NCI-H2107 (cell line): ENCODE data around the gene RARRES1.

Source experiments
- DNase-seq: peaks from one replicate; lab custom pipeline; 2025; lab: John Stamatoyannopoulos, UW

Gene RARRES1

GRCh38 chr3:158765518-158766205 is 33.4 kb upstream of the RARRES1 start:
- no peak for DNase-seq

GRCh38 chr3:158763421-158763820 is 31.2 kb upstream of the RARRES1 start:
- no peak for DNase-seq

- no peak for DNase-seq
These were observed 30.4 kb upstream of the RARRES1 start for GRCh38 chr3:158762701-158763100.

DNA sequence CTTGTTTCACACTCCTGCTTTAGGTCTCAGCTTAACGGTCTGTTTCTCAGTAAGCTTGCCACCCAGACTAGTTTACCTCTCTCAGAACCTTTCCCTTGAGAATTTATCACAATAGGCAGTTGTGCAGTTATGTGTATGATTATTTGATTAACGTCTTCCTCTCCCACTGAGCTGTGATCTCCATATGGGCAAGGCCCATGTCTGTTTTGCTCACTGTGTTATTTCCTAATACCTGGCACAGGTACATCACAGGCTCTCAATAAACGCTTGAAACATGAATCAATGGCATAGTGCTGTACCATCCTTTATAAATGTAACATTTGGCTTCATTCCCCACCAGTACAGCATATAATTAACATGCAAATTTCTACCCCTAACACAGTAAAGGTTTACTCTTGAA is 29.1 kb upstream of the RARRES1 start:
- no peak for DNase-seq

DNA sequence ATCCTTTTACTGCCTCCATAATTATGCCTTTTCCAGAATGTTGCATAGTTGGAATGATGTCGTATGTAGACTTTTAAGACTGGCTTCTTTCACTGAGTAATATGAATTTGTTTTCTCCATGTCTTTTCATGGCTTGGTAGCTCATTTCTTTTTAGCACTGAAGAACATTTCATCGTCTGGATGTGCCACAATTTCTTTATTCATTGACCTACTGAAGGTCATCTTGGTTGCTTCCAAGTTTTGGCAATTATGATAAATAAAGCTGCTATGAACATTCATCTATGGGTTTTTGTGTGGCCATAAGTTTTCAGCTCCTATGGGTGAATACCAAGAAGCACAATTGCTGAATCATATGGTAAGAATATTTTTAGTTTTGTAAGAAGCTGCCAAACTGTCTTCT is 23.2 kb upstream of the RARRES1 start:
- DNase-seq = no peak

GRCh38 chr3:158753854-158754253 is 21.6 kb upstream of the RARRES1 start:
- no peak for DNase-seq

DNA sequence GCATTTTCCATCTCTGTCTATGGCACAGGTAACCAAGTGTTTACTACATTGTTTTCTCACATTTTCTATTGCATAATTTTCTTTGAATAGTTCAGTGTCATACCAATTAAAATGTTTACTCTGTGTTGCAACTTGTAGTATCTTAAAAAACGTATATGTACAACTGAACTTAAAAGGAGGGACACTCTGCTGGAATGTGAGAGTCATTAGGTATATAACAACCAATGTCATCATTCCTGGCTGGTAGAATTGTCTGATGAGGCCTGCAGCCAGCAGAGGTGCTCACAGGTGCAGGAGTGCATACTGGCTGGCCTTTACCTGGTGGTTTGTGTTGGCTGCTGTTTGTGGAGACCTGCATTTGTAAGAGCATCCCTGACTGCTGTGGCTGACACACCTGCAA is 19.1 kb upstream of the RARRES1 start:
- no peak for DNase-seq

GRCh38 chr3:158750016-158750415 is 17.8 kb upstream of the RARRES1 start:
- DNase-seq = no peak

GRCh38 chr3:158749526-158749925 is 17.3 kb upstream of the RARRES1 start:
- no peak for DNase-seq

DNA sequence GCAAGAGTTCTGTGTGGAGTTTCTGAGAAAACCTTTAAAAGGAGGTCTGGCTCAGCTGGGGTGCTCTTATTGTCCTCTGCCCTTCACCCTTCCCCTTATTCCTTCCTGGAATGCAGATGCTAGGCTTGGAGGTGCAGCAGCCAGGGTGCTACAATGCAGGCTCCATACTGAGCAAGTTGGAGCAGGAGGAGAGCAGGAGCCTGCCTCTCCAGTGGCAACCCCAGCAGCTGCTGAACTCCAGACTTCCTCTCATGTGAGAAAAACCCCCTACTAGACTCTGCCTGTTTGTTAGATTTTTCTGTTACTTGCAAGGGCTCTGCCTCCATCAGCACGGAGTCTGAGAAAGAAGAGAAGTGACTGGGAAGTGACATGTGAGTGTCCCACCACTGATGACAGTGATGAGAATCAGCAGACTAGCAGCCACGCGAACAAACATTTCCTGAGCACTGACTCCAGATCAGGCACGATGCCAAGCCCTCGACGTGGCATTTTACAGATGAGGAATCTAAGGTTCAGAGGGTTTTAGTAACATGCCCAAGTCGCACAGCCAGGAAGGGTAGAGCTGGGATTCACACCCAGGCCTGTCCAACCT is 16.1 kb upstream of the RARRES1 start:
- no peak for DNase-seq

DNA sequence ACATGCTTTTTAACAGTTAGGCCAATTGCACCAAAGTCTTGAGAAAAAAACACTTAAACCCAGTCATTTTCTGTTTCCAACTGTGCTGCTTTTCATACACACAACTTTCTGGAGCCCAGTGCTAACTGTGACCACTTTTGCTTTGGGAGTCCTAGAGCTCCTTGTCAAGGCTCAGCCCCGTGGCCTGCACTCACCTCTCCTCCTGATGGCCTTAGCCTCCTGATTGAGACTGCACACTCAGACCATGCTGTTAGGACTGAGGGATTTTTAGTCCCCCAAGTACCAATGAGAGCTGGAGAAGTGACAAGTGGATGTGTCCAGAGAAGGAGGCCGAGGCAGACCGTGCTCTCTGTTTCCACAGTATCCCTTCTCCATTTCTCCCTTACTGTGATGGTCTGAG is 15.2 kb upstream of the RARRES1 start:
- no peak for DNase-seq

DNA sequence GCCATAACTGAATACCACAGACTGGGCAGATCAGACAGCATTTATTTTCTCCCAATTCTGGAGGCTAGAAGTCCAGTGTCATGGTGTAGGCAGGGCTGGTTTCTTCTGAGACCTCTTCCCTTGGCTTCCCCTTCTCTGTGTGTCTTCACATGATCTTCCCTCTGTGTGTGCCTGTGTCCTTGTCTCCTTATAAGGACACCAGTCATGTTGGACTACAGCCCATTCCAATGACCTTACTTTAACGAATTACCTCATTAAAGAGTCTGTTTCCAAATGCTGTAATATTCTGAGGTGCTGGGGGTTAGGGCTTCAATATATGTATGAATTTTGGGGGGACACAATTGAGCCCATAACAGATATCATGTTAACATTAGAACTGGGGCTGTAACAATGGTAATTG is 13.3 kb upstream of the RARRES1 start:
- DNase-seq = no peak

DNA sequence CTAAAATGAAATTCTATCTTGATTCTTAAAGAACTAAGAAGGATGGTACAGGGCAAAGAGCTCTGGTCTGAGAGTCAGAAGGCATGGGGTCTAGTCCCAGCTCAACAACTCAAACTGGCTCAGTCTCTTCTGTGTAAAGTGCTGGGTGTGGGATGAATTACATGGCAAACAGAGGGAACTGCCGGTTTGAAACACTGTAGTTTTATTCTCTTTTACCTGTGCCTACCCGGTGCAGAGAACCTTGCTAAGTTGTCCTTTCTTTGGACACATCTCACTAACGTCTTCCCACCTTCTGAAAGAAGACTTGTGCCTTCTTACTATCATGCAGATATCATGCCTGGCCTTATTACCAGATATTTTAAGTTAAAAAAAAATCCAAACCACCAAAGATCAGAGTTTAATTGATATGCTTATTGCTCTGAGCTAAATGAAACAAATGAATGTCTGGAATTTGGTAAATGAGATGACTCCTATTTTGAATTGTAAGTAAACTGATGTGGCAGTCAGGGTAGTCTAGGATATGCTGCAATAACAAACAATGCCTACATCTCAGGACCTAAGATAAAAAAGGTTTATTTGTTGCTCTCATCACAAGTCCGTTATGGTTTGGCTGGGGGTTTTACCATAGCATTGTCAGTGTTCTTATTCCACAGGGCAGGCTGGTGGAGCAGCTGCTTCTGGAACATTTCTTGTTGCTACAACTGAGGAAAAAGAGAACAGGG is 12.5 kb upstream of the RARRES1 start:
- DNase-seq = no peak

DNA sequence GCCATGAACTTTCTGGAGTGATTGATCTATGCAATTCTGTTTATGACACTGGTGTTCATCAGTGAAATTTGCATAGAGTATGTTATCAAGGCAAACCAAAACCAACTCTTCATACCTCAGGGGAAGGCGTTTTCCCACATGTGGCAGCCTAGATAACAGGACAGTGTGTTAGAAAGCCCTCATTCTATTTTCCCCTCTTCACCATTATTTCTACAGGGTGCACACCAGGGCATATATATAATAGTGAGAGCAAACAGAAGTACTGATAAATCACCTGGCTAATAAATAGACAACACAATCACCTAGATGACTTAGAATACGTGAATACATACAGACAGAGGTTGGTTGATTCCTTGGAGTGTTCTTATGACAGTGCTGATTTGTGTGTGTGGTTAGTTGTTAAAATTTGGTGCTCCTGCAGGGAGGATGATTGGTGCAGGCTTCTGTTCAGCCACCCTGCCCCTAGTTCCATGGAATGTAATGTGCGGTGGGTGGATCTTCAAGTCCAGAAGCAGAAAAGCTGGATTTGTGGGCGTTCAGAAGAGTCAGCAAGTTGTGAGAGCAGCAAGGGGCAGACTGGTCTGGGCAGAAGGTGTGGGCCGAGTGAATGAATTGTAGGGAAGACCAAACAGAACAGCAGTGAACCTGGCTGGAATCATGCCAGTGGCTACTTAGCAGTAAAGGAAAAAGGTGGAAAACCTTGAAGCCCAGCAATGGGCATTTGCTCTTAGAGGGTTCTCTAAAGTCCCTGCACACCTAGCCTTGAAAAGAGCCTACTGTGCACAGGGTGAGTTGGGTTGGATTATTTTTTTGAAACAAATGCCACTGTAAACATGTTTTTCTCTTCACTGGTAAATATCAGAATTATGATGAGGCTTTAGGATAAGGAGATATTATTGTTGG is 11.7 kb upstream of the RARRES1 start:
- no peak for DNase-seq

GRCh38 chr3:158742871-158743663 is 10.8 kb upstream of the RARRES1 start:
- DNase-seq = no peak

GRCh38 chr3:158739661-158740060 is 7.4 kb upstream of the RARRES1 start:
- DNase-seq = no peak

DNA sequence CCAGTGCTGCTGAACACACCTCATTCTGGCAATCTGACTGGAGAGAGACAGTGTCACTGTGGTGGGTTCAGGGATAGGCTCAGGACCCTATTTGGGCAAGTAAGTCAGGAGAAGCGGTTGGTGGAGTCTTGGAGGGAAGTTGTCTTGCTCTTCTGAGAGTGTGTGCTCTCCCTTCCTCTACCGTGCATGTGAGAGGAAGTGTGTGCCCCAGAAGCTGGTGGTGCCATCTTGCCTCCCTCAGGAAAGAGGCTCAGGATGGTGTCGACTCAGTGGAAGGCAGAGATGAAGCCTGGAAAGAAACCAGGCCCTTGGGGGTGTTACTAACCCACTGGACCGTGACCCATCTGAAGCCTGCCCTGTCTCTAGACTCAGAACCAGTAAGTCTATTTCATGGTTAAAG is 6.8 kb upstream of the RARRES1 start:
- no peak for DNase-seq

DNA sequence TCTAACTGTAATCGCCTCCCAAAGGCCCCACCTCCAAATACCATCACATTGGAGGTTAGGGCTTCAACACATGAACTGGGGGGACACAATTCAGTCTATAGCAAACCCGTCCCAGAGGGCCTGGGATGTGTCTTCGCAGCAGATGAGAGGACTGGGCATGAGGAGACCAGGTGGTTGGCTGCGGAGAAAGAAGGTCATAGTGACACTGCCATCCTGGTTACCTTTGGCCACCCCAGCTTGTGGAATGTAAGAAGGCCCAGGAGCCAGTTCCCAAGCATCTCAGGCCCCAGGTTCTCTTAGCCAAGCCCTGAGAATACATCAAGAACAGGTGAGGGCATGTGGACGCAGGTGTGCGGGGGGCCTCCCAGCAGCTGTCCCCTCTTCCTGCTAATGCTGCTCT is 6.4 kb upstream of the RARRES1 start:
- DNase-seq = no peak

GRCh38 chr3:158737976-158738615 is 5.8 kb upstream of the RARRES1 start:
- no peak for DNase-seq

DNA sequence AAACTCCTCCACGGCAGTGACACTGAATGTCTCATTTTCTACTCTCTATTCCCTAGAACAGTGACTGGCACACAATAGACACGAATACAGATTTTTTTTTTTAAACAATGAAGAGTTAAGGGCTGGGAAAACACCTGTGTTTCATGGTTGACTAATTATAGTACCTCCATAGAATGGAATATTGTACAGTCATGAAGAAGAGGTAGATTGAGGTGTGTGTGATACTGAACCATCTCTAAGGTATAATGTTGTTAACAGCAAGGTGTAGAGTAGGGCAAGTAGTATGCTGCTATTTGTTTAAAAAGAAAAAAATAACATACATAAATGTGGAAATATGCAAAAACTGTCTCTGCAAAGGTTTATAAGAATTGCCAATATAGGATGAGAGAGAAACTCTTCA is 5.2 kb upstream of the RARRES1 start:
- no peak for DNase-seq
